Activated CD4-positive, alpha-beta T cell treated with anti-CD3 and anti-CD28 coated beads, Interleukin-10, Interleukin-2, amounts not matched to agents 100 ng/mL and 50 ng/mL, durations not matched to agents 16 hours and 8 hours (primary cell): Measurements from ENCODE around the gene FCF1.
A peak's percentile ranks its signal among the peaks of the same experiment; 100 is the strongest.
"Not testable (repeated sequence)": the region's sequence is repeated elsewhere in the genome, so short reads cannot be mapped to it uniquely, and the experiment has no call there.

Experiments used
- DNase-seq: peaks from one replicate; pipeline ENCODE4 v3.0.0-alpha.2; 2020

Gene FCF1

GRCh38 chr14:74703043-74703442 lies 9.9 kb upstream of the FCF1 start:
- DNase-seq = no peak

- DNase-seq = no peak
Observed at GRCh38 chr14:74704656-74705055, 8.3 kb upstream of the FCF1 start.

GRCh38 chr14:74705613-74706500 lies 7.1 kb upstream of the FCF1 start:
- no peak for DNase-seq

- no peak for DNase-seq
Observed at GRCh38 chr14:74710480-74710879, 2.5 kb upstream of the FCF1 start.

GRCh38 chr14:74711651-74712050 lies 1.3 kb upstream of the FCF1 start:
- no peak for DNase-seq

- no peak for DNase-seq
Observed at GRCh38 chr14:74713395-74713735, 421 bp downstream of the FCF1 start.

- no peak for DNase-seq
Observed at GRCh38 chr14:74720526-74720925, 7.6 kb downstream of the FCF1 start.

GRCh38 chr14:74723134-74723533 lies 10.2 kb downstream of the FCF1 start:
- no peak for DNase-seq

GRCh38 chr14:74732387-74732786 lies 19.4 kb downstream of the FCF1 start:
- no peak for DNase-seq

GRCh38 chr14:74733221-74733620 lies 20.3 kb downstream of the FCF1 start:
- DNase-seq = no peak

- no peak for DNase-seq
Observed at GRCh38 chr14:74735125-74735524, 22.2 kb downstream of the FCF1 start.

- DNase-seq = no peak
Observed at GRCh38 chr14:74737753-74738325, 24.9 kb downstream of the FCF1 start.

GRCh38 chr14:74739293-74740030 lies 26.5 kb downstream of the FCF1 start:
- DNase-seq = no peak

- no peak for DNase-seq
Observed at GRCh38 chr14:74747237-74747636, 34.3 kb downstream of the FCF1 start.

- DNase-seq = no peak
Observed at GRCh38 chr14:74754157-74754556, 41.2 kb downstream of the FCF1 start.

- DNase-seq = no peak
Observed at GRCh38 chr14:74754899-74755298, 42.0 kb downstream of the FCF1 start.

- DNase-seq = no peak
Observed at GRCh38 chr14:74756326-74756725, 43.4 kb downstream of the FCF1 start.

GRCh38 chr14:74758505-74758904 lies 45.6 kb downstream of the FCF1 start:
- not testable (repeated sequence) for DNase-seq

GRCh38 chr14:74762917-74763802 lies 50.2 kb downstream of the FCF1 start, which contains the start of gene YLPM1:
Gene YLPM1, plus strand, starts transcription at chr14:74763316. Its CDS starts 174 bp downstream, at chr14:74763490.
- DNase-seq = peak; percentile 96

- peak; percentile 31 for DNase-seq
Observed at GRCh38 chr14:74763803-74764531, 51.0 kb downstream of the FCF1 start.

- no peak for DNase-seq
Observed at GRCh38 chr14:74765721-74766120, 52.8 kb downstream of the FCF1 start.

GRCh38 chr14:74771399-74771798 lies 58.5 kb downstream of the FCF1 start:
- DNase-seq = no peak
